Kidney (tissue), 14 donors: ENCODE data around the gene INPP5K. TPM values are rescaled to one million over a fixed set of nuclear protein-coding genes. Genes with fewer than 3 reads are reported as not detected.

ENCODE experiments used
- DNase-seq, 5 donors: peaks; one replicate each; pipeline ENCODE4 v3.0.0-alpha.2; 2013 to 2020
- FAIRE-seq: peaks from 2 replicates; lab custom pipeline; 2012; peaks lifted over from hg19 to GRCh38; lab: Jason Lieb, UNC
- H3K27ac ChIP-seq, 2 donors: one replicate each; pipeline ENCODE4 v1.7.0; 2013; ENCODE audit warnings: low read depth in 2 of 2, low read length in 2 of 2, inconsistent platforms in 1 of 2
- H3K27me3 ChIP-seq: one replicate; pipeline ENCODE4 v1.7.1; 2013; ENCODE audit warnings: low read length, inconsistent platforms; ENCODE audit not compliant: control insufficient read depth, insufficient read depth
- H3K36me3 ChIP-seq, 3 donors: one replicate each; pipeline versions ENCODE4 v1.7.0 to v1.7.1; 2013; ENCODE audit warnings: low read length in 3 of 3, control low read depth in 1 of 3, inconsistent platforms in 1 of 3; ENCODE audit not compliant: insufficient read depth in 3 of 3, control insufficient read depth in 2 of 3
- H3K4me1 ChIP-seq, 3 donors: one replicate each; pipeline versions ENCODE4 v1.7.0 to v1.7.1; 2013; ENCODE audit warnings: low read length in 3 of 3, inconsistent platforms in 1 of 3, low read depth in 1 of 3; ENCODE audit not compliant: control insufficient read depth in 2 of 3, insufficient read depth in 2 of 3
- H3K4me3 ChIP-seq, 3 donors: one replicate each; pipeline versions ENCODE4 v1.7.0 to v1.8.1; 2013; ENCODE audit warnings: low read length in 3 of 3, control low read depth in 1 of 3, inconsistent platforms in 1 of 3
- H3K9ac ChIP-seq, 3 donors: one replicate each; pipeline versions ENCODE4 v1.7.0 to v1.7.1; 2013; ENCODE audit warnings: low read length in 3 of 3, control low read depth in 1 of 3, inconsistent platforms in 1 of 3
- H3K9me3 ChIP-seq, 3 donors: one replicate each; pipeline versions ENCODE4 v1.7.0 to v1.7.1; 2013; ENCODE audit warnings: low read length in 3 of 3, control low read depth in 1 of 3, inconsistent platforms in 1 of 3; ENCODE audit not compliant: control insufficient read depth in 2 of 3, insufficient read depth in 1 of 3
- CTCF ChIP-seq: IDR thresholded peaks from 3 replicates; pipeline ENCODE4 v1.5.1; 2012; ENCODE audit warnings: mild to moderate bottlenecking, moderate library complexity, borderline replicate concordance; ENCODE audit not compliant: insufficient read depth; ENCODE audit errors: extremely low read depth
- intact Hi-C: fragments of 100-400 bp; cut with DNase I; formaldehyde crosslinking; loops from one replicate; pipeline ENCODE4 v1.11.1; 2022
- polyA plus RNA-seq: library from polyadenylated mRNA; stranded (reverse); fragments of 350-450 nt; fragmentation: Illumina TruSeq; extraction: RNeasy Lipid Tissue Mini Kit (QIAGEN cat#74804); gene quantifications from one replicate; pipeline ENCODE4 v1.2.3, GENCODE V29; 2014; ENCODE audit warnings: low read depth, low replicate concordance; ENCODE audit not compliant: insufficient read depth
- total RNA-seq: library from RNA; stranded (reverse); fragmentation: NEBNext Ultra II Directional; extraction: Animal tissue kit (Norgen Biotek cat#: 25700); gene quantifications from one replicate; pipeline ENCODE4 v1.2.1, GENCODE V29; 2021
- donor health status: control.
- donor health status: control.
- donor health status: control.
- donor health status: control.
- donor health status: control.
- donor health status: DM: yes; HTN: yes; CAD: no.
- donor health status: Normal renal cell carcinoma (clear cell type).

Gene INPP5K
- total and polyA plus RNA-seq, 2 donors from 2014 or later: 36.1 to 46.2 TPM

DNA sequence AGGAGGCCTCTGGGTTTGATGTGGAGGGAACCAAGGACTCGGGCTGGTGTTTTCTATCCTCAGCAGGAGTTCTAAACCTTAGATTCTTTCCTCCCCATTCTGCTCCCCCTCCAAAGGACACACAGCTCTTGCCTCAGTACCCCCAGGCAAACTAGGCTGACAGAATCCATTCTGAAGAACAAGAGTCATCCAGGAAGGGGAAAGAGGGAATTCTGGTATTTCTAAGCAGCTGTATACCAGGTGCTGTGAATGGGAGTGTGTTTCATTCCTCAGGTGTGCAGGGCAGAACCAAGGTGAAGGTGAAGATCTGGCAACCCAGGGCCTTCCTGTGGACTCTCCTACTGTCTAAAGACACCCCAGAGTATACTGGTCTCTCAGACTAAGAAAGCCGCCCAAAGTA lies 4.1 kb downstream of the INPP5K start:
- Histone ChIP-seq H3K9me3 (no peaks in the 10 kb centered on the region), H3K4me3 (no peak overlapping the region), H3K27me3 (no peaks in the 10 kb centered on the region), H3K27ac (peak overlapping the region; percentile 66 to 68), H3K4me1 (peaks cover 3 to 15% (median 10%) of the 10 kb centered on the region in 3 donors), H3K36me3 (peaks cover 2 to 18% (median 10%) of the 10 kb centered on the region in 3 donors), H3K9ac (peak overlapping the region in 1 of 3 donors; percentile 53)
- DNase-seq (no peak), FAIRE-seq (no peak)
- no peak for TF ChIP-seq CTCF
- intact Hi-C loops: loop anchor here (10.0 kb wide), 1 partner anchor 238 kb away; the partner anchor contains the start of genes BHLHA9 and TRARG1

DNA sequence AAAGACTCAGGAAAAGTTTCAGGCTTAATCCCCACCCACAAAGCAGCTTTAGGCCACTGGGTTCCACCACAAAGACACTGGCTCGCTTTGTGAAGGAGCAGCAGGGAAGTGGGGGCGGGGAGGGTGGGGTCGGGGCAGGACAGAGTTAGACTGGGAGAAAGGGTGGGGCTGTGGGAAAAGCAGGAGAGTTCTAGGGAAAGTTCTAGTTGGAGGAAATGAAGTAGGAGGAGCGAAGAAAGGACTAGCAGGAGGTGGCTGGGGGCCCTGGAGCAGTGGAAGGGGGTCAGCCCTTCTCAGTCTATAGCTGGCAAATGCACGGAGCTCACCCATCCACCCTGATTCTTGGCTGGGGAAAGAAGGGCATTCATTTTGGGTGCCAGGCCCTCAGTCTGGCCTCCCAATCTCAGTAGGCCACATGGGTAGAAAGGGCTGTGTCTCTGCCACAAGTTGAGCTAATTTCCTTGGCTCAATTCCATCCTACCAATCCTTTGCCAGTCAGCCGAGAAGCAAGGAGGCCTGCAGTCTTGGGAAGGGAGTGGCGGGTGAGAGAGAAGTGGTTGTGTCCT lies 4.6 kb downstream of the INPP5K start:
- H3K4me1 ChIP-seq: peaks cover 3 to 15% (median 10%) of the 10 kb centered on the region in 3 donors
- no peak for FAIRE-seq
- DNase-seq: no peak
- intact Hi-C loops: loop anchor here (10.0 kb wide), 1 partner anchor 237 kb away; the partner anchor contains the start of genes BHLHA9 and TRARG1
- no peak overlapping the region for H3K4me3 ChIP-seq
- peak overlapping the region; percentile 66 to 68 for H3K27ac ChIP-seq
- H3K9ac ChIP-seq: peak overlapping the region in 1 of 3 donors; percentile 53
- no peak for TF ChIP-seq CTCF
- peaks cover 2 to 18% (median 10%) of the 10 kb centered on the region in 3 donors for H3K36me3 ChIP-seq
- no peaks in the 10 kb centered on the region for H3K27me3 ChIP-seq
- H3K9me3 ChIP-seq: no peaks in the 10 kb centered on the region

DNA sequence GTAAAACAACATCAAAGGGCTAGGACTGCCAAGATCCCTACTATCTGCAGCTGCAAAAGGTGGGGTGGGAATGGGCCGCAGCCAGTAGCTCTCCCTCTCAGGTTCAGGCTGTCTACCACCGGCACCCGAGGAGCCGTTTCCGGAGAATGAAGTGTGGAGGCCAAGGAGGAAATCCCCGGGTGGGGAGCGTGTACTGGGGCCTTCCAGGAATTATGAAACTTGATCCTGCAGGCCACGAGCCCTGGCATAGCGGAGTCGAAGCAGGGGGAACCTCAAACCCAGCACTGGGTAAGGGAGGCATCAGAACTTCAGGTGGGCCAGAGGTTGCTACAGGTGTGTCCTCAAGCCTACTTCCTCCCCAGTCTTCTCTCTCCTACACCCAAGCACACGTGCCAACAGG lies 5.1 kb downstream of the INPP5K start:
- FAIRE-seq: no peak
- H3K9ac ChIP-seq: no peak overlapping the region
- intact Hi-C loops: loop anchor here (10.0 kb wide), 1 partner anchor 236 kb away; the partner anchor contains the start of genes BHLHA9 and TRARG1
- peak overlapping the region; percentile 66 to 68 for H3K27ac ChIP-seq
- peaks cover 2 to 18% (median 10%) of the 10 kb centered on the region in 3 donors for H3K36me3 ChIP-seq
- no peaks in the 10 kb centered on the region for H3K9me3 ChIP-seq
- H3K4me3 ChIP-seq: no peak overlapping the region
- no peaks in the 10 kb centered on the region for H3K27me3 ChIP-seq
- DNase-seq: no peak
- H3K4me1 ChIP-seq: peaks cover 3 to 15% (median 10%) of the 10 kb centered on the region in 3 donors
- no peak for TF ChIP-seq CTCF
